HUES64 (cell line): ENCODE results near the gene ZBTB38.

Experiments
- H3K27ac ChIP-seq: 2 replicates; pipeline ENCODE4 v1.7.0; 2013; ENCODE audit warnings: low read depth, low read length, inconsistent platforms
- H3K27me3 ChIP-seq: 2 replicates; pipeline ENCODE4 v1.6.1; 2013; ENCODE audit warnings: mild to moderate bottlenecking, low read length; ENCODE audit not compliant: insufficient read depth
- H3K36me3 ChIP-seq: 2 replicates; pipeline ENCODE4 v1.6.1; 2013; ENCODE audit warnings: mild to moderate bottlenecking, low read length; ENCODE audit not compliant: insufficient read depth
- H3K4me1 ChIP-seq: 2 replicates; pipeline ENCODE4 v1.6.1; 2013; ENCODE audit warnings: mild to moderate bottlenecking, low read length, moderate library complexity; ENCODE audit not compliant: insufficient read depth
- H3K4me3 ChIP-seq: 2 replicates; pipeline ENCODE4 v1.5.1; 2013; ENCODE audit warnings: mild to moderate bottlenecking, low read length, moderate library complexity
- H3K9ac ChIP-seq: 2 replicates; pipeline ENCODE4 v1.6.1; 2013; ENCODE audit warnings: mild to moderate bottlenecking, low read depth, low read length
- H3K9me3 ChIP-seq: 2 replicates; pipeline ENCODE4 v1.6.1; 2013; ENCODE audit warnings: low read depth, low read length; ENCODE audit not compliant: insufficient read depth
- WGBS: fragments of 150-250, 120-280 bp; methylation state at CpG from one replicate; pipeline ENCODE4 v1.1.7; 2013; ENCODE audit warnings: missing lambda C conversion rate; 5-methylcytosine and 5-hydroxymethylcytosine counted together

Gene ZBTB38

DNA sequence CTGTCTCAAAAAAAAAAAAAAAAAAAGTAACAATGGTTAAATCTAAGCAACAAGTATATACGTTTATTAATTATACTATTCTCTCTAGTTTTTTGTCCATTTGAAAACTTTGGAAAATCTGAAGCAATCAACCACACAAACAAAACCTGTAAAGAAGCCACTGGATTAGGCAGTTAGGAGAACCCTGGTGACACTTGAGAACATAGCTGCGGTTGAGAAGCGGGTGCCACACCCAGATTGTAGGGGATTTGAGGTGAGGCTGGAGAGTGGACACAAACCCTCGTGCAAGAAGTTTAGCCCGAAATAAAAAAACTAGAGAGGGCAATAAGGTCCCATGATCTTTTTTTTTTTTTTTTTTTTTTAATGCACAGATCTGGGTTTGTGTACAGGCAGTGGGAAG is 25.9 kb upstream of the ZBTB38 start:
- no peaks in the 10 kb centered on the region for H3K36me3 ChIP-seq
- H3K27ac ChIP-seq = no peak overlapping the region
- no peaks in the 10 kb centered on the region for H3K9me3 ChIP-seq
- 84% methylated on average over 4 of the region's 5 CpGs for WGBS
- no peaks in the 10 kb centered on the region for H3K4me1 ChIP-seq
- no peak overlapping the region for H3K4me3 ChIP-seq
- no peak overlapping the region for H3K9ac ChIP-seq
- no peaks in the 10 kb centered on the region for H3K27me3 ChIP-seq

DNA sequence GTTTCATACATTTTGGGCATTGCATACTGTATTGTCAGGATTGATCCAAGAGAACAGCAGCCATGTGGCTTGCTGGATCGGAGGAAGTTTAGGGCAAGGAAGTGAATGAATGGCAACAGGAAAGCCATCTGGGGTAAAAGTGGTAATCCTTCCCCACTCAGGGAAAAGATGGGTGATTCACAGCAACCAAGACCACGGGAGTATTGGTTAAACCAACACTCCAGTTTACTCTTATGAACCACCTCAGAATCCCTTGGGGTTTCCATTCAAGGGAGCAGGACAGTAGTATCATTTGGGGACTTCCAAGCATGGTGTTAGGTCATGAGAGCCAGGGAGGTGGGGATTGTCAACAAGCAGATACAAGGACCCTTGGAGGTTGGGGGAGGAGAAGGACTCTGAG is 25.2 kb upstream of the ZBTB38 start:
- Histone ChIP-seq H3K27ac (no peak overlapping the region), H3K36me3 (no peaks in the 10 kb centered on the region), H3K9ac (no peak overlapping the region)

DNA sequence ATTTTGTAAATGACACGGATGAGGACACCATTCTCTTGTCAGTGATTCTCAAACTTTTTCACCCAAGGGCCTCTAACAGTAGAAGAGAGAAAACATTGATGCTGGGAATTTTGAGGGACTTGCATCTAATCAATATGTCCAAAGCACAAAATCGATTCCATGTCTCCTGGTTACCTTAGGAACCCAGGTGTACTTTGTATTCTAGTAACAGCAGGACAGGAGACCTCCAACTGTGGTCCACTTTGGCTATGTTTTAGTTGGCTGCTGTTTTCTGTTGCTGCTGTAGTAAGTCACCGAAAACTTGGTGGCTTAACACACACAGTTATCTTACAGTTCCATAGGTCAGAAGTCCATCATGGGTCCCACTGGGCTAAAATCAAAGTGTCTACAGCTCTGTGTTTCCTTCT is 24.4 kb upstream of the ZBTB38 start:
- Histone ChIP-seq H3K27ac (no peak overlapping the region), H3K9me3 (no peaks in the 10 kb centered on the region), H3K27me3 (no peaks in the 10 kb centered on the region), H3K4me1 (no peaks in the 10 kb centered on the region; the same call in 1 of the 2 replicates), H3K36me3 (no peaks in the 10 kb centered on the region), H3K4me3 (no peak overlapping the region), H3K9ac (no peak overlapping the region)
- WGBS = 95% methylated on average over 3 of the region's 3 CpGs

More for the DNA sequence above, 25.2 kb upstream of the ZBTB38 start:
- Histone ChIP-seq H3K4me1 (no peaks in the 10 kb centered on the region), H3K4me3 (no peak overlapping the region), H3K27me3 (no peaks in the 10 kb centered on the region), H3K9me3 (no peaks in the 10 kb centered on the region)
- WGBS = 81% methylated on average over 2 of the region's 2 CpGs

DNA sequence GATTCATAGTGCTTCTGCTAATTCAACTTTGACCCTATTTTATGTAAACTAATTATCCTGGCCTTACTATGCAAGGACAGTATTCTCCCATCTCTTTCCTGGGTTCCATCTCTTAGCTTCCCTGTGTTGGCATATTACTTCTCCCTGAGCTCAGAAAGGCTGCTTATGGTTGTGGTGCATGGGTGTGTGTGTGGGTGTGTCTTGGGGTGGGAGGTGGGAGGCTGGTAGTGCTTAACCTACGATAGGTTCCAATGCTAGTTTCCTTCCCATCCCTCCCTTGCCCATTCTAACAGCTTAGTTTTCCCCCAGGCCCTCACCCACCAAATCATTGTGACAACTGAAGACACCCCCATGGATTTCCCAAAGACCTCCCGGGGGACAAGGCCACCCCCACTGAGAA is 22.8 kb upstream of the ZBTB38 start:
- no peaks in the 10 kb centered on the region for H3K36me3 ChIP-seq
- H3K27me3 ChIP-seq = no peaks in the 10 kb centered on the region
- no peak overlapping the region for H3K4me3 ChIP-seq
- WGBS = 100% methylated on average over 2 of the region's 2 CpGs
- H3K27ac ChIP-seq = no peak overlapping the region
- no peak overlapping the region for H3K9ac ChIP-seq
- no peaks in the 10 kb centered on the region for H3K9me3 ChIP-seq
- no peaks in the 10 kb centered on the region; the same call in 1 of the 2 replicates for H3K4me1 ChIP-seq

GRCh38 chr3:141346007-141346406 is 22.3 kb upstream of the ZBTB38 start:
- no peaks in the 10 kb centered on the region for H3K9me3 ChIP-seq

GRCh38 chr3:141346418-141346817 is 21.9 kb upstream of the ZBTB38 start:
- no peaks in the 10 kb centered on the region; the same call in 1 of the 2 replicates for H3K4me1 ChIP-seq
- H3K4me3 ChIP-seq = no peak overlapping the region
- no peak overlapping the region for H3K27ac ChIP-seq
- H3K27me3 ChIP-seq = no peaks in the 10 kb centered on the region
- H3K9me3 ChIP-seq = no peaks in the 10 kb centered on the region
- H3K9ac ChIP-seq = no peak overlapping the region
- no peaks in the 10 kb centered on the region for H3K36me3 ChIP-seq
- 82% methylated on average over 5 of the region's 5 CpGs for WGBS

More at GRCh38 chr3:141346007-141346406, 22.3 kb upstream of the ZBTB38 start:
- H3K9ac ChIP-seq = no peak overlapping the region
- H3K4me1 ChIP-seq = no peaks in the 10 kb centered on the region; the same call in 1 of the 2 replicates
- H3K27me3 ChIP-seq = no peaks in the 10 kb centered on the region
- no peaks in the 10 kb centered on the region for H3K36me3 ChIP-seq
- H3K4me3 ChIP-seq = no peak overlapping the region
- no peak overlapping the region for H3K27ac ChIP-seq
- WGBS = 76% methylated on average over 3 of the region's 4 CpGs

- H3K4me1 ChIP-seq = no peaks in the 10 kb centered on the region; the same call in 1 of the 2 replicates
- no peak overlapping the region for H3K4me3 ChIP-seq
- H3K27me3 ChIP-seq = no peaks in the 10 kb centered on the region
- H3K9me3 ChIP-seq = no peaks in the 10 kb centered on the region
- WGBS = 95% methylated on average over 5 of the region's 5 CpGs
- H3K36me3 ChIP-seq = no peaks in the 10 kb centered on the region
- no peak overlapping the region for H3K9ac ChIP-seq
- H3K27ac ChIP-seq = no peak overlapping the region
Measured at GRCh38 chr3:141346839-141347238, 21.5 kb upstream of the ZBTB38 start.

GRCh38 chr3:141348837-141349236 is 19.5 kb upstream of the ZBTB38 start:
- Histone ChIP-seq H3K4me1 (no peaks in the 10 kb centered on the region; the same call in 1 of the 2 replicates), H3K36me3 (no peaks in the 10 kb centered on the region), H3K9me3 (no peaks in the 10 kb centered on the region), H3K27ac (no peak overlapping the region), H3K27me3 (no peaks in the 10 kb centered on the region), H3K4me3 (no peak overlapping the region), H3K9ac (no peak overlapping the region)
- WGBS = 85% methylated on average over 1 of the region's 1 CpG

DNA sequence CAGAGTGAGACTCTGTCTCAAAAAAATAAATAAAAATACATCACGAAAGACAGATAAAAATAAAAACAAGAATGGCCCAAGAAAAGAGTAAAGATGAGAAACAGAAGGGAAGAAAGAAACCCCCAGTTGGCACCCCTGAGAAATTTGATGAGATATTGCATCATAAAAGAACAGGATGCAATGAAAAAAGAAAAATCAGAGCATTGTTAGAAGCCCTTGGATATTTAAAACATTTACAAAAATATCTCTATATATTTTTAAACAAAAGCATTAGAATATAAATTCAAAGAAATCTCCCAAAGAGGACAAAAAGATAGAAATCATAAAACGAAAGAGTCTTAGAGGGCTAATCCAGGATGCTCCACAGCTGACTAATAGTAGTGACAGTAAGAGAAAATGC is 18.6 kb upstream of the ZBTB38 start:
- H3K27me3 ChIP-seq = no peaks in the 10 kb centered on the region
- H3K4me3 ChIP-seq = no peak overlapping the region
- H3K9me3 ChIP-seq = no peaks in the 10 kb centered on the region
- no peaks in the 10 kb centered on the region; the same call in 1 of the 2 replicates for H3K4me1 ChIP-seq
- no peak overlapping the region for H3K27ac ChIP-seq
- 96% methylated on average over 1 of the region's 2 CpGs for WGBS
- no peak overlapping the region for H3K9ac ChIP-seq
- no peaks in the 10 kb centered on the region for H3K36me3 ChIP-seq

DNA sequence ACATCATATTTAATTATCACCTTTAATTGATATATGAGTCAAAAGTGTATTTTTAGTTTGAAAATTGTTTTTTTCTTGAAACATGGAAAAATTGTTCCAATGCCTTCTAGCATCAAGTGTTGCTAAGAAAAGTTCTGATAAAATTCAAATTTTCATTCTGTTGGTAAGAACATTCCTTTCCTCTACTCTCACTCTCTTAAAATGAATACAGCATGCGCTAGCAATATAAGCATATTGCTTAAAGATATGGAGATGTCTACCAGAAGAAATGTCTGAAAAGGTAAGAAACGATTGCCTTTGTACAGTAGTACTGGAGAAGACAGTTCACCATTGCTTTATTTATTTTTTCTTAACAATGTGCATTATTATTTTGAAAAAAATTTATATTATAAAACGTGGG is 17.6 kb upstream of the ZBTB38 start:
- H3K4me1 ChIP-seq = no peaks in the 10 kb centered on the region; the same call in 1 of the 2 replicates
- 70% methylated on average over 3 of the region's 3 CpGs for WGBS
- no peaks in the 10 kb centered on the region for H3K27me3 ChIP-seq
- H3K4me3 ChIP-seq = no peak overlapping the region
- no peaks in the 10 kb centered on the region for H3K36me3 ChIP-seq
- H3K27ac ChIP-seq = no peak overlapping the region
- H3K9me3 ChIP-seq = no peaks in the 10 kb centered on the region
- H3K9ac ChIP-seq = no peak overlapping the region

GRCh38 chr3:141352262-141352984 is 15.9 kb upstream of the ZBTB38 start:
- no peak overlapping the region for H3K27ac ChIP-seq
- H3K4me3 ChIP-seq = no peak overlapping the region
- no peaks in the 10 kb centered on the region for H3K27me3 ChIP-seq
- no peaks in the 10 kb centered on the region for H3K9me3 ChIP-seq
- 75% methylated on average over 5 of the region's 5 CpGs for WGBS
- no peaks in the 10 kb centered on the region for H3K36me3 ChIP-seq
- H3K4me1 ChIP-seq = no peaks in the 10 kb centered on the region; the same call in 1 of the 2 replicates
- H3K9ac ChIP-seq = no peak overlapping the region
